ENCODE data around the gene ATRAID. TPM values are rescaled to one million over a fixed set of nuclear protein-coding genes. Genes with fewer than 3 reads are reported as not detected.

Gene ATRAID
- total RNA-seq, 4 donors from 2014 or later = 107 to 121 (median 114) TPM

GRCh38 chr2:27233341-27233740 is 21.5 kb downstream of the ATRAID start:
- no peak for DNase-seq (ENCODE audit: low spot score in 2 of 2)
- H3K4me3 ChIP-seq (ENCODE audit: low read depth, poor library complexity, severe bottlenecking) = no peak overlapping the region
- intact Hi-C loops (cut with DNase I; ENCODE audit: low total_unique reads) = no loop called here
- WGBS, 2 donors = 96% methylated on average over 13 to 14 of the region's 14 CpGs
- TF ChIP-seq CTCF (IDR thresholded peaks at IDR 0.05) (no peak), POLR2A (IDR thresholded peaks at IDR 0.05) (no peak)

DNA sequence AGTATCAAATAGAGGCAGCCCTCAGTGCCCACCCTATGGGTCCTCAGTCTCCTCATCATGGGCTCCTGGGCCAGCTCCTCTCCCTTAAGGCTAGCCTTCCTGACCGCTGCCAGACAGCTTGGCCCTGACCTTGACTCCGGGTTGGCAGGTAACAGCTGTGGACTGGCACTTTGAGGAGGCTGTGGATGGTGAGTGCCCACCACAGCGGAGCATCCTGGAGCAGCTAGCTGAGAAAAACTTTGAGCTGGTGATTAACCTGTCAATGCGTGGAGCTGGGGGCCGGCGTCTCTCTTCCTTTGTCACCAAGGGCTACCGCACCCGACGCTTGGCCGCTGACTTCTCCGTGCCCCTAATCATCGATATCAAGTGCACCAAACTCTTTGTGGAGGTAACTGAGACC is 24.3 kb downstream of the ATRAID start:
- no peak for DNase-seq (ENCODE audit: low spot score in 2 of 2)
- 95 to 96% methylated on average over 11 to 12 of the region's 12 CpGs for WGBS, 2 donors
- TF ChIP-seq POLR2A (IDR thresholded peaks at IDR 0.05) (no peak), CTCF (IDR thresholded peaks at IDR 0.05) (no peak)
- no peak overlapping the region for H3K4me3 ChIP-seq (ENCODE audit: low read depth, poor library complexity, severe bottlenecking)
- intact Hi-C loops (cut with DNase I; ENCODE audit: low total_unique reads) = no loop called here

- TF ChIP-seq CTCF (IDR thresholded peaks at IDR 0.05) = no peak
- no peak for TF ChIP-seq POLR2A (IDR thresholded peaks at IDR 0.05)
Measured at GRCh38 chr2:27236626-27237025, 24.8 kb downstream of the ATRAID start.

DNA sequence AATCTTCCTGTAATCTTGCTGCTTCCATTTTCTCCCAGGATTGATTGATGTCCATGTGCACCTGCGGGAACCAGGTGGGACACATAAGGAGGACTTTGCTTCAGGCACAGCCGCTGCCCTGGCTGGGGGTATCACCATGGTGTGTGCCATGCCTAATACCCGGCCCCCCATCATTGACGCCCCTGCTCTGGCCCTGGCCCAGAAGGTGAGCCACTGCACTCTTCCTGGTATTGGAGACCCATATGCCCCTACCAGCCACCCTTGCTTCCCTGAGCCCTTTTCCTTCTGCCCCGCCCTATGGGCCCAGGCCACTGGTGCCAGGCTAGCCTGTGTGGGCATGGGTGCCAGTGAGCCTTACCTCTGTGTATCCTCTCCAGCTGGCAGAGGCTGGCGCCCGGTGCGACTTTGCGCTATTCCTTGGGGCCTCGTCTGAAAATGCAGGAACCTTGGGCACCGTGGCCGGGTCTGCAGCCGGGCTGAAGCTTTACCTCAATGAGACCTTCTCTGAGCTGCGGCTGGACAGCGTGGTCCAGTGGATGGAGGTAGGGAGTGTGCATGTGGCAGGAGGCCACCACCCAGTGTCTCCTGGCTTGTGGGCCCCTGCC is 25.6 kb downstream of the ATRAID start:
- DNase-seq (ENCODE audit: low spot score in 2 of 2) = no peak
- intact Hi-C loops (cut with DNase I; ENCODE audit: low total_unique reads) = no loop called here
- WGBS, 2 donors = 91 to 97% methylated on average over 14 to 15 of the region's 15 CpGs
- TF ChIP-seq CTCF (IDR thresholded peaks at IDR 0.05) = no peak
- no peak for TF ChIP-seq POLR2A (IDR thresholded peaks at IDR 0.05)
- no peak overlapping the region for H3K4me3 ChIP-seq (ENCODE audit: low read depth, poor library complexity, severe bottlenecking)

More at GRCh38 chr2:27236626-27237025, 24.8 kb downstream of the ATRAID start:
- intact Hi-C loops (cut with DNase I; ENCODE audit: low total_unique reads) = no loop called here
- no peak for DNase-seq (ENCODE audit: low spot score in 2 of 2)
- no peak overlapping the region for H3K4me3 ChIP-seq (ENCODE audit: low read depth, poor library complexity, severe bottlenecking)
- 88 to 92% methylated on average over 3 of the region's 3 CpGs for WGBS, 2 donors

- 93 to 95% methylated on average over 8 of the region's 8 CpGs for WGBS, 2 donors
- intact Hi-C loops (cut with DNase I; ENCODE audit: low total_unique reads) = no loop called here
- no peak overlapping the region for H3K4me3 ChIP-seq (ENCODE audit: low read depth, poor library complexity, severe bottlenecking)
- TF ChIP-seq POLR2A (IDR thresholded peaks at IDR 0.05) (no peak), CTCF (IDR thresholded peaks at IDR 0.05) (no peak)
- no peak for DNase-seq (ENCODE audit: low spot score in 2 of 2)
Measured at GRCh38 chr2:27238976-27239375, 27.1 kb downstream of the ATRAID start.

- intact Hi-C loops (cut with DNase I; ENCODE audit: low total_unique reads) = no loop called here
- TF ChIP-seq POLR2A (IDR thresholded peaks at IDR 0.05) (no peak), CTCF (IDR thresholded peaks at IDR 0.05) (no peak)
- H3K4me3 ChIP-seq (ENCODE audit: low read depth, poor library complexity, severe bottlenecking) = no peak overlapping the region
- DNase-seq (ENCODE audit: low spot score in 2 of 2) = no peak
- WGBS, 2 donors = 88 to 91% methylated on average over 9 of the region's 9 CpGs
Measured at GRCh38 chr2:27240406-27240805, 28.6 kb downstream of the ATRAID start.
